ENCODE results near the gene VAPB. TPM values are rescaled to one million over a fixed set of nuclear protein-coding genes. Genes with fewer than 3 reads are reported as not detected.

VAPB gene
- total RNA-seq, 1 donor, result 15.1 TPM

DNA sequence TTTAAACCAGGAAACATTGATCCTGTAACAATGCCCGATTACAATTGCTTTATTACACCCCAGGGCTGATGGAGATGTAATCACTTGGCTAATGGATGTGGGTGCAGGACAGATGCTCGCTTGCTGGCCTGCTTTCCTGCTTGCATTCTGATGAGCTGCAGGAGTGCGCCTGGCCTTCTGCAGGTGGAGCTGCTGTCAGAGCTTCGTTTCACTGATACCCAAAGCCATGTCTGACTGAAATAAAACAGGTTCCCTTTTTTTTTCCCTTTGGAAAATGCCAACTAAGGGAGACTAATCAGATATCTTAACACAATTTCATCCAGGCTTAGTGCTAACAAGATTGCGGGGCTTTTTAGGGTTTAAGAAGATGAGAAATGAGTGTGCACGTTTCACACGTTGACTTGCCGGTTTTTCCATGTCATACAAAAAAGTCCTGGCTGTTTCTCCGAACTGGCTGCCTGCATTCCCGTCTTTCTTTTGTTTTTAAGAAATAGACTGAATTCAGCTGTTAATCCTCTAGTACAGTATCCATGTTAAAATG, 60.7 kb downstream of the VAPB start:
- H3K4me3 ChIP-seq (ENCODE audit: low read depth, low read length), result no peak overlapping the region
- no peak for DNase-seq (ENCODE audit: low read depth)
- TF ChIP-seq, protein P1, sequence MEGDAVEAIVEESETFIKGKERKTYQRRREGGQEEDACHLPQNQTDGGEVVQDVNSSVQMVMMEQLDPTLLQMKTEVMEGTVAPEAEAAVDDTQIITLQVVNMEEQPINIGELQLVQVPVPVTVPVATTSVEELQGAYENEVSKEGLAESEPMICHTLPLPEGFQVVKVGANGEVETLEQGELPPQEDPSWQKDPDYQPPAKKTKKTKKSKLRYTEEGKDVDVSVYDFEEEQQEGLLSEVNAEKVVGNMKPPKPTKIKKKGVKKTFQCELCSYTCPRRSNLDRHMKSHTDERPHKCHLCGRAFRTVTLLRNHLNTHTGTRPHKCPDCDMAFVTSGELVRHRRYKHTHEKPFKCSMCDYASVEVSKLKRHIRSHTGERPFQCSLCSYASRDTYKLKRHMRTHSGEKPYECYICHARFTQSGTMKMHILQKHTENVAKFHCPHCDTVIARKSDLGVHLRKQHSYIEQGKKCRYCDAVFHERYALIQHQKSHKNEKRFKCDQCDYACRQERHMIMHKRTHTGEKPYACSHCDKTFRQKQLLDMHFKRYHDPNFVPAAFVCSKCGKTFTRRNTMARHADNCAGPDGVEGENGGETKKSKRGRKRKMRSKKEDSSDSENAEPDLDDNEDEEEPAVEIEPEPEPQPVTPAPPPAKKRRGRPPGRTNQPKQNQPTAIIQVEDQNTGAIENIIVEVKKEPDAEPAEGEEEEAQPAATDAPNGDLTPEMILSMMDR (IDR thresholded peaks at IDR 0.05; ENCODE audit: insufficient read depth, low read depth, low read length), result no peak

DNA sequence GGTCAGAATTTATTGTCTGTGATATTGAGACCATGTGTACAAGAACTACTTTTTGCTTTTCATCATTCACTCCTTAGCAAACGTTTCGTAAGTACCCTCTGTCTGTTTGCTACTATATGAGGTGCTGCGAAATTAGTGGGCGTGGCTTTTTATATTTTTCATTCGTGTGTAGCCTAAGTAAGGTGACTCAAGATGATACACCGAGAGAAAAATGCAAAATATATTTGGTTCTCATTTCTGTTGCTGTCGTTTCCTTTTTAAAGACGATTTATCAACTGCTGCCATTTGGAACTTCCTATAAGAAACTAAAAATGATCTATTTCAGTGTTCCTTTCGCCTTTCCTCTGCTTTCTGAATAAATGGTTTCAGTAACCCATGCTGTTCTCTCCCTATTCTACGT, 61.2 kb downstream of the VAPB start:
- no peak overlapping the region for H3K4me3 ChIP-seq (ENCODE audit: low read depth, low read length)
- DNase-seq (ENCODE audit: low read depth), result peak; percentile 61
- TF ChIP-seq, protein P1 (IDR thresholded peaks at IDR 0.05; ENCODE audit: insufficient read depth, low read depth, low read length), result no peak

DNA sequence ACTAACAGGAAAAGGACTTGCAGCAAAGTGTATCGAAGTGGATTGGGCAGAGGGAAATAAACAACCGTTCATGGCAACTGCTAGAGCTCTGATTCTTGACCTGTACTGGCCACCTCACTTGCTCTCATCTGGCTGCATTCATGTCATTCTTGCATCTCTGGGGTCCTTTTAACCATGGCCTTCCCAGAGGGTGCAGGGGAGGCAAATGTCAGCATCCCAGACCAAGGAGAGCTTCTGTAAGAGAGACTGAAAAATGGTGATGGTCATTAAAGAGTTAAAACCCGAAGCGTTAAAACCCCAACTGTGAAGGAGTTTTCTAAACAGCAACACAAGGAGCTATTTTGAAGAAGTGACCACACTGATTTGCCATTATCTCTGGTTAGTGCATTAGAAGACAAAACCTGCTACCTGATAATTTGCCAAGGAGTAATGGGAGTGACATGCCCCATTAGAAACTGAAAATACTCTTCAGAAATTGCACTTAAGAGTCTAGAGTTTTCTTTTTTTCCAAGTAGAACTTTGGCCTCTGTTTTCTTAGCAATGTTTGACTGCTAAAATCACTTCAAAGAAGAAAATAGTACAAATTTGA, 63.7 kb downstream of the VAPB start:
- no peak for DNase-seq (ENCODE audit: low read depth)
- no peak overlapping the region for H3K4me3 ChIP-seq (ENCODE audit: low read depth, low read length)
- TF ChIP-seq, protein P1 (IDR thresholded peaks at IDR 0.05; ENCODE audit: insufficient read depth, low read depth, low read length), result no peak

DNA sequence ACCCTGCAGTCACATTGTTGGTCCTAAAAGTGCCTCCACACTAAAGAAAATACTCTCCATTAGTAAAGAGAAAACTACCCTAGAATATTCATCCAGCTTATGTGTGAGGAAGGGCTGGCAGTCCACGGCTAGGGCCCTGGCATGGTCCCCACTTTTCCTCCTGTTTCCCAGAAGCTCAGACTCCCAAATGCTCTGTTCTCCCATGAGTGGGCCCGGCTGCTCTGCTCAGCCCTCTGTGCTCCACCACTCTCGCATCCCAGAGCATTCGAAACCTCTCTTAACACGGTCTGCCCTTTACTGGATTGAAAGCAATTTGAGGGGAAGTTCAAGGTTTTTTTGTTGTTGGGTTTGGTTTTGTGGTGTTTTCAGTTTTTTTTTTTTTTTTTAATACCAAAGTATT, 64.4 kb downstream of the VAPB start:
- DNase-seq (ENCODE audit: low read depth), result no peak
- no peak overlapping the region for H3K4me3 ChIP-seq (ENCODE audit: low read depth, low read length)
- TF ChIP-seq, protein P1 (IDR thresholded peaks at IDR 0.05; ENCODE audit: insufficient read depth, low read depth, low read length), result no peak

DNA sequence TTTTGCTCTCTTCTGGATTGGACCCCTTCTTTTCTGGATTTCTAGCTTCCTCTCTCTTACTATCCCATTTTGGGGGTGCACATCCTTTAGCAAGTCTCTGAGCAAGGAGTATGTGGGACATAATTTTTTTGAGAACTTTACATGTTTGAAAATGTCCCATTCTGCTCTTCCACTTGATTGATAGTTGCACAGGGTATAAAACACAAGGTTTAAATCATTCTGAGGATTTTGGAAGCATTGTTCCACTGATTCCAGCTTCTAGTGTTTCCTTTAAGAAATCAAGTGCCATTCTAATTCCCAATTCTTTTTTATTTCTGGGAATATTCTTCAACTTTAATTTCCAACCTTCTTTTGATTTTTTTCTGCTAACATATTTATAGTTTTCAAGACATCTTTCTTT, 65.4 kb downstream of the VAPB start:
- no peak overlapping the region for H3K4me3 ChIP-seq (ENCODE audit: low read depth, low read length)
- TF ChIP-seq, protein P1 (IDR thresholded peaks at IDR 0.05; ENCODE audit: insufficient read depth, low read depth, low read length), result no peak
- DNase-seq (ENCODE audit: low read depth), result no peak

DNA sequence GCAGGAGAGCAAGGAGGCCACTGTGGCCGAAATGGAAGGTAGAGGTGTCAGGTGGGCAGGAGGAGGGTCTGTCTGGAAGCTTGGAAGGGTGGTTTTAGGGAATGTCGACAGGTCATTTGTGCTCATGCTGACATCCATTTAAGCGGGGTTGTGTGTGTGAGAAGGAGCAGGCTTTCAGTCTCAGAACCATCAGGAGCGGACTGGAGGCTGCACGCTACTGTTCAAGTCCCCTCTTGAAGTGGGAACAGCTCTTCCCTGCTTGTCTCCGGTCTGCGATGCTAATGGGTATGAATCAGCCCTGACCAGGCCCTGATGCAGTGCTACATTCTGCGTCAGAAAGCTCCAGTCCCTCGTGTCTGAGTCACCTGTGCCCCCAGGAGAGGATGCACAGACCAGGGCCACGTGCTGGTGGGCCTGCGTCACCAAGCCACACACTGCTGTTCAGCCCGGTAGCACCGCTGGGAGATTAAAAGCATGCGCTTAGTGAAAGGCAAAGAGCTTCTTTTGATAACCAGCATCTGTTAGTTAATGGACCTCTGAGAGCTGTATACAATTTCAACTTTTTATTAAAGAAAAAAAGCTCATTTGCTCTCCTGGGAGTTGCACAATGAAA, 68.2 kb downstream of the VAPB start:
- no peak for DNase-seq (ENCODE audit: low read depth)
- TF ChIP-seq, protein P1 (IDR thresholded peaks at IDR 0.05; ENCODE audit: insufficient read depth, low read depth, low read length), result no peak
- H3K4me3 ChIP-seq (ENCODE audit: low read depth, low read length), result no peak overlapping the region
